SK-N-SH treated with all-trans-retinoic acid at 6 μM for 48 hours (cell line): ENCODE measurements around the gene INTU.

ENCODE experiments used
- ZFP30 ChIP-seq: fragments of 450-650 bp; formaldehyde crosslinking; IDR thresholded peaks from 2 replicates; pipeline ENCODE4 v1.5.0; 2022; ENCODE audit warnings: mild to moderate bottlenecking, moderate library complexity
- ZNF70 ChIP-seq: fragments of 450-650 bp; formaldehyde crosslinking; IDR thresholded peaks from 2 replicates; pipeline ENCODE4 v1.5.0; 2020; ENCODE audit warnings: mild to moderate bottlenecking, moderate library complexity
- TF ChIP-seq, protein P1 (sequence below): fragments of 250-450 bp; sonication (Bioruptor Pico); IDR thresholded peaks from 2 replicates; pipeline ENCODE4 v1.8.0; 2020; ENCODE audit warnings: mild to moderate bottlenecking, moderate library complexity, borderline replicate concordance

DNA sequence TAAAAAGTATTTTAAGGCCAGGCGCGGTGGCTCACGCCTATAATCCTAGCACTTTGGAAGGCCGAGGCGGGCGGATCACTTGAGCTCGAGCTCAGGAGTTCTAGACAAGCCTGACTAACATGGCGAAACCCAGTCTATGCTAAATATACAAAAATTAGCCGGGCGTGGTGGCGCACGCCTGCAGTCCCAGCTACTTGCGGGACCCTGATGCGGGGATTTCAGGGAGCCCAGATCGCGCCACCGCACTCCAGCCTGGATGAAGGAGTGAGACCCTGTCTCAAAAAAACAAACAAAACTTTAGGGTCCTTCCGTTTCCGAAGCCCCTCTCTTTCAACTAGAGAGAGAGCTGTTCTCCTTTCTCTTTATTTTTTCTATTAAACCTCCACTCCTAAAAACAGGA, 98.6 kb downstream of the INTU start:
- TF ChIP-seq ZFP30 (CRISPR knock-in tag) = no peak
- no peak for TF ChIP-seq ZNF70 (CRISPR knock-in tag)
- TF ChIP-seq, protein P1, sequence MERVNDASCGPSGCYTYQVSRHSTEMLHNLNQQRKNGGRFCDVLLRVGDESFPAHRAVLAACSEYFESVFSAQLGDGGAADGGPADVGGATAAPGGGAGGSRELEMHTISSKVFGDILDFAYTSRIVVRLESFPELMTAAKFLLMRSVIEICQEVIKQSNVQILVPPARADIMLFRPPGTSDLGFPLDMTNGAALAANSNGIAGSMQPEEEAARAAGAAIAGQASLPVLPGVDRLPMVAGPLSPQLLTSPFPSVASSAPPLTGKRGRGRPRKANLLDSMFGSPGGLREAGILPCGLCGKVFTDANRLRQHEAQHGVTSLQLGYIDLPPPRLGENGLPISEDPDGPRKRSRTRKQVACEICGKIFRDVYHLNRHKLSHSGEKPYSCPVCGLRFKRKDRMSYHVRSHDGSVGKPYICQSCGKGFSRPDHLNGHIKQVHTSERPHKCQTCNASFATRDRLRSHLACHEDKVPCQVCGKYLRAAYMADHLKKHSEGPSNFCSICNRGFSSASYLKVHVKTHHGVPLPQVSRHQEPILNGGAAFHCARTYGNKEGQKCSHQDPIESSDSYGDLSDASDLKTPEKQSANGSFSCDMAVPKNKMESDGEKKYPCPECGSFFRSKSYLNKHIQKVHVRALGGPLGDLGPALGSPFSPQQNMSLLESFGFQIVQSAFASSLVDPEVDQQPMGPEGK = no peak
